ENCODE measurements around the gene C5orf24. TPM values are rescaled to one million over a fixed set of nuclear protein-coding genes. Genes with fewer than 3 reads are reported as not detected.

The C5orf24 gene
- total RNA-seq, 1 experiment from 2014 or later = 67.6 TPM

Other genes starting within 250 kb of the C5orf24 start
- 52.4 and 53.6 TPM in 2 replicates for gene SAR1B, start 213.1 kb upstream of the C5orf24 start, total RNA-seq (2021)
- 22.0 TPM in 2 replicates for gene SEC24A, start 197.2 kb upstream of the C5orf24 start, total RNA-seq (2021)
- gene CAMLG, start 107.4 kb upstream of the C5orf24 start, total RNA-seq (2021) = 37.6 and 38.8 TPM in 2 replicates
- gene DDX46, start 87.2 kb upstream of the C5orf24 start, total RNA-seq (2021) = 110 and 128 TPM in 2 replicates
- gene TXNDC15, start 28.4 kb downstream of the C5orf24 start, total RNA-seq (2021) = 40.7 and 42.0 TPM in 2 replicates
- gene PCBD2, start 59.2 kb downstream of the C5orf24 start, total RNA-seq (2021) = 13.8 and 14.6 TPM in 2 replicates
- 0.90 and 1.0 TPM in 2 replicates for gene CATSPER3, start 121.9 kb downstream of the C5orf24 start, total RNA-seq (2021)
- 1.8 and 2.0 TPM in 2 replicates for gene PITX1, start 188.3 kb downstream of the C5orf24 start, total RNA-seq (2021)

All from A673 (cell line).